ENCODE measurements around the gene AMHR2.
"Not testable (repeated sequence)": the region's sequence is repeated elsewhere in the genome, so short reads cannot be mapped to it uniquely, and the experiment has no call there.

AMHR2 gene

GRCh38 chr12:53418221-53418620 lies 5.4 kb upstream of the AMHR2 start:
- no peak overlapping the region for H3K27ac ChIP-seq (ENCODE audit: low read length)
- H3K4me3 ChIP-seq (ENCODE audit: low read length) = no peak overlapping the region
- H3K36me3 ChIP-seq (ENCODE audit: control insufficient read depth, low read depth, low read length) = no peaks in the 10 kb centered on the region
- H3K27me3 ChIP-seq (ENCODE audit: control insufficient read depth, insufficient read depth, low read length) = no peaks in the 10 kb centered on the region
- peaks cover 7% of the 10 kb centered on the region for H3K4me1 ChIP-seq (ENCODE audit: control insufficient read depth, low read depth, low read length)
- H3K9ac ChIP-seq (ENCODE audit: low read length) = no peak overlapping the region
- H3K9me3 ChIP-seq (ENCODE audit: control insufficient read depth, low read depth, low read length) = no peaks in the 10 kb centered on the region

- Histone ChIP-seq H3K9ac (ENCODE audit: low read length) (no peak overlapping the region), H3K9me3 (ENCODE audit: control insufficient read depth, low read depth, low read length) (no peaks in the 10 kb centered on the region), H3K36me3 (ENCODE audit: control insufficient read depth, low read depth, low read length) (no peaks in the 10 kb centered on the region), H3K27ac (ENCODE audit: low read length) (no peak overlapping the region), H3K4me1 (ENCODE audit: control insufficient read depth, low read depth, low read length) (peaks cover 7% of the 10 kb centered on the region), H3K27me3 (ENCODE audit: control insufficient read depth, insufficient read depth, low read length) (no peaks in the 10 kb centered on the region), H3K4me3 (ENCODE audit: low read length) (no peak overlapping the region)
These were observed 3.9 kb upstream of the AMHR2 start for GRCh38 chr12:53419756-53420155.

- H3K27me3 ChIP-seq (ENCODE audit: control insufficient read depth, insufficient read depth, low read length); H3K9me3 ChIP-seq (ENCODE audit: control insufficient read depth, low read depth, low read length); H3K36me3 ChIP-seq (ENCODE audit: control insufficient read depth, low read depth, low read length); H3K4me1 ChIP-seq (ENCODE audit: control insufficient read depth, low read depth, low read length); H3K4me3 ChIP-seq (ENCODE audit: low read length); H3K9ac ChIP-seq (ENCODE audit: low read length); H3K27ac ChIP-seq (ENCODE audit: low read length): not testable (repeated sequence)
These were observed 1.4 kb upstream of the AMHR2 start for GRCh38 chr12:53422247-53422646.

- no peaks in the 10 kb centered on the region for H3K36me3 ChIP-seq (ENCODE audit: control insufficient read depth, low read depth, low read length)
- peaks cover 7% of the 10 kb centered on the region for H3K4me1 ChIP-seq (ENCODE audit: control insufficient read depth, low read depth, low read length)
- no peaks in the 10 kb centered on the region for H3K27me3 ChIP-seq (ENCODE audit: control insufficient read depth, insufficient read depth, low read length)
- H3K9ac ChIP-seq (ENCODE audit: low read length) = no peak overlapping the region
- H3K27ac ChIP-seq (ENCODE audit: low read length) = no peak overlapping the region
- H3K9me3 ChIP-seq (ENCODE audit: control insufficient read depth, low read depth, low read length) = no peaks in the 10 kb centered on the region
- no peak overlapping the region for H3K4me3 ChIP-seq (ENCODE audit: low read length)
These were observed 1.2 kb downstream of the AMHR2 start for GRCh38 chr12:53424626-53425514.

- no peak overlapping the region for H3K9ac ChIP-seq (ENCODE audit: low read length)
- peaks cover 5% of the 10 kb centered on the region for H3K4me1 ChIP-seq (ENCODE audit: control insufficient read depth, low read depth, low read length)
- no peaks in the 10 kb centered on the region for H3K36me3 ChIP-seq (ENCODE audit: control insufficient read depth, low read depth, low read length)
- H3K27me3 ChIP-seq (ENCODE audit: control insufficient read depth, insufficient read depth, low read length) = no peaks in the 10 kb centered on the region
- H3K9me3 ChIP-seq (ENCODE audit: control insufficient read depth, low read depth, low read length) = no peaks in the 10 kb centered on the region
- no peak overlapping the region for H3K27ac ChIP-seq (ENCODE audit: low read length)
- no peak overlapping the region for H3K4me3 ChIP-seq (ENCODE audit: low read length)
These were observed 2.0 kb downstream of the AMHR2 start for GRCh38 chr12:53425515-53426150.

- Histone ChIP-seq H3K9me3 (ENCODE audit: control insufficient read depth, low read depth, low read length) (no peaks in the 10 kb centered on the region), H3K27ac (ENCODE audit: low read length) (no peak overlapping the region), H3K27me3 (ENCODE audit: control insufficient read depth, insufficient read depth, low read length) (no peaks in the 10 kb centered on the region), H3K4me1 (ENCODE audit: control insufficient read depth, low read depth, low read length) (no peaks in the 10 kb centered on the region), H3K4me3 (ENCODE audit: low read length) (no peak overlapping the region), H3K36me3 (ENCODE audit: control insufficient read depth, low read depth, low read length) (no peaks in the 10 kb centered on the region), H3K9ac (ENCODE audit: low read length) (no peak overlapping the region)
These were observed 4.4 kb downstream of the AMHR2 start for GRCh38 chr12:53427905-53428594.

GRCh38 chr12:53428741-53429140 lies 5.1 kb downstream of the AMHR2 start:
- Histone ChIP-seq H3K9me3 (ENCODE audit: control insufficient read depth, low read depth, low read length) (no peaks in the 10 kb centered on the region), H3K4me3 (ENCODE audit: low read length) (no peak overlapping the region), H3K36me3 (ENCODE audit: control insufficient read depth, low read depth, low read length) (no peaks in the 10 kb centered on the region), H3K4me1 (ENCODE audit: control insufficient read depth, low read depth, low read length) (no peaks in the 10 kb centered on the region), H3K9ac (ENCODE audit: low read length) (no peak overlapping the region), H3K27ac (ENCODE audit: low read length) (no peak overlapping the region), H3K27me3 (ENCODE audit: control insufficient read depth, insufficient read depth, low read length) (no peaks in the 10 kb centered on the region)

GRCh38 chr12:53430116-53430515 lies 6.5 kb downstream of the AMHR2 start:
- Histone ChIP-seq H3K27ac (ENCODE audit: low read length) (no peak overlapping the region), H3K9ac (ENCODE audit: low read length) (no peak overlapping the region), H3K27me3 (ENCODE audit: control insufficient read depth, insufficient read depth, low read length) (no peaks in the 10 kb centered on the region), H3K4me3 (ENCODE audit: low read length) (no peak overlapping the region), H3K36me3 (ENCODE audit: control insufficient read depth, low read depth, low read length) (no peaks in the 10 kb centered on the region), H3K4me1 (ENCODE audit: control insufficient read depth, low read depth, low read length) (no peaks in the 10 kb centered on the region), H3K9me3 (ENCODE audit: control insufficient read depth, low read depth, low read length) (no peaks in the 10 kb centered on the region)

GRCh38 chr12:53431187-53431586 lies 7.5 kb downstream of the AMHR2 start:
- no peak overlapping the region for H3K27ac ChIP-seq (ENCODE audit: low read length)

GRCh38 chr12:53435326-53435725 lies 11.7 kb downstream of the AMHR2 start:
- not testable (repeated sequence) for H3K4me1 ChIP-seq (ENCODE audit: control insufficient read depth, low read depth, low read length); H3K4me3 ChIP-seq (ENCODE audit: low read length); H3K27me3 ChIP-seq (ENCODE audit: control insufficient read depth, insufficient read depth, low read length); H3K9me3 ChIP-seq (ENCODE audit: control insufficient read depth, low read depth, low read length); H3K36me3 ChIP-seq (ENCODE audit: control insufficient read depth, low read depth, low read length); H3K27ac ChIP-seq (ENCODE audit: low read length); H3K9ac ChIP-seq (ENCODE audit: low read length)

More at GRCh38 chr12:53431187-53431586, 7.5 kb downstream of the AMHR2 start:
- no peaks in the 10 kb centered on the region for H3K4me1 ChIP-seq (ENCODE audit: control insufficient read depth, low read depth, low read length)
- H3K4me3 ChIP-seq (ENCODE audit: low read length) = no peak overlapping the region
- no peaks in the 10 kb centered on the region for H3K9me3 ChIP-seq (ENCODE audit: control insufficient read depth, low read depth, low read length)
- H3K36me3 ChIP-seq (ENCODE audit: control insufficient read depth, low read depth, low read length) = no peaks in the 10 kb centered on the region
- no peak overlapping the region for H3K9ac ChIP-seq (ENCODE audit: low read length)
- H3K27me3 ChIP-seq (ENCODE audit: control insufficient read depth, insufficient read depth, low read length) = no peaks in the 10 kb centered on the region

- not testable (repeated sequence) for H3K9ac ChIP-seq (ENCODE audit: low read length); H3K27me3 ChIP-seq (ENCODE audit: control insufficient read depth, insufficient read depth, low read length); H3K9me3 ChIP-seq (ENCODE audit: control insufficient read depth, low read depth, low read length); H3K27ac ChIP-seq (ENCODE audit: low read length); H3K36me3 ChIP-seq (ENCODE audit: control insufficient read depth, low read depth, low read length); H3K4me3 ChIP-seq (ENCODE audit: low read length); H3K4me1 ChIP-seq (ENCODE audit: control insufficient read depth, low read depth, low read length)
These were observed 15.9 kb downstream of the AMHR2 start for GRCh38 chr12:53439582-53439981.
